Fibroblast of skin of right quadriceps (primary cell): ENCODE results near the gene RNF135.
A peak's percentile ranks its signal among the peaks of the same experiment; 100 is the strongest.
"Not testable (repeated sequence)": the region's sequence is repeated elsewhere in the genome, so short reads cannot be mapped to it uniquely, and the experiment has no call there.

Source experiments
- DNase-seq: peaks from one replicate; pipeline ENCODE4 v3.0.0-alpha.2; 2013

The RNF135 gene

GRCh38 chr17:31004160-31004559, 33.3 kb downstream of the RNF135 start:
- DNase-seq: no peak

- no peak for DNase-seq
Observed at GRCh38 chr17:31007695-31008373, 37.0 kb downstream of the RNF135 start.

DNA sequence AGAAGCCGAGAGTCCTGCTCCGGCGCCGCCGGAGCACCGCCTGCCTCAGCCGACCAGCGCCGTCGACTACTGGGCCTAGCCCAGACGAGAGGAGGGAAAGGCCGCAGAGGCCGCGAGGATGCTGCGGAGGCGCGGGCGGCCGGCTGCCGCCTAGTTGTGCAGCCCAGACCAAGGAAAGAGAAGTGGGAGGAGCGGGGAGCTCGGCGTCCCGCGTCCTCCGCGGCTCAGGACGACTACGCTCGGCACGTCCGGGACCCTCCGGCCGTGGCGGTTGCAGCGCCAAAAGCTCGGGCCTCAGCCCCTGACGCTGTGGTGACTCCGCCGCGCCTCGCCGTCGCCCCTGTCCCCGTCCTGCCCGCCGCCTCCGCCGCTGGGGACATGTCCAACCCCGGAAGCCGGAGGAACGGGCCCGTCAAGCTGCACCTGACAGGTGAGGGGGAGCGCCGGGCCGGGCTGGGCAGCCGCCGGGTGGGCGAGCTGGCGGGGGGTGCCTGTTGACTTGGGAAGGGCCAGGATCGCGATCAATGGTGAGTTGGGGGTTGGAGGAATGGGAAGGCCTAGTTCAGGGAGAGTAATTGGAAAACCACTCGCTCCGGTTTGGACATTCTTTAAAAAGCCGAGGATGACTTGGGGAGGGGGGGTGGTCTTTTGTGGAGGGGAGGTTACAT, 37.7 kb downstream of the RNF135 start:
- DNase-seq: peak; percentile 56

DNA sequence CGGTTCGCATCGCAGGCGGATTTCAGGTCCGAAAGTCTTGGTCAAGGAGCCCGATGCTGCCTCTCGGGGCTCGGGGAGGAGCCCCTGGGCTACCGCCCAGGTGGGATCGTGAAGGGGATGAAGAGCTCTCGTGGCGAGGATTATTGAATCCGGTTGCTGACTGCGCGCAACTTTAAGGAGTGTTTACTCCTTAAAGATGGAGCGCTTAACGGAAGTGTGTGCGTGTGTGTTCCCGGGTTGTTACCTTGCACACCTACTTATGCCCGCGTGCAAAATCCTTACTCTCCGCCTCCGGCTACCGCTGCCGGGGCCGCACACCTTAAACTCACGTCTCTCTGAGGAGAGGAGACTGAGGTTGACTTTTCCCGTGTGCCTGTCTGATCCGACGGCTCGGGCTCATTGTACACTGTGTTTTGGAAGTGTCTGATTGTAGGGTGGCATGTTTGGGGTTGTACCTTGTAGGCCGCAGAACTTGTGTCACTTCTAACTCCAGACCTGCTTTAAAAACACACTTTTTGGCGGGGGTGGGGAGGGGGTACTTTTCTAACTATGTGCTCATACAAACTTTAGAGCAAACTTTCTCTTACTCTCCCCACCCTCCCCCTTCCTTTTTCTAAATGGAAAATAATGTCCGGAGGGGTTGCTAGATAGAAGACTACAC, 38.3 kb downstream of the RNF135 start:
- peak; percentile 15 for DNase-seq

GRCh38 chr17:31010014-31010413, 39.2 kb downstream of the RNF135 start:
- not testable (repeated sequence) for DNase-seq

DNA sequence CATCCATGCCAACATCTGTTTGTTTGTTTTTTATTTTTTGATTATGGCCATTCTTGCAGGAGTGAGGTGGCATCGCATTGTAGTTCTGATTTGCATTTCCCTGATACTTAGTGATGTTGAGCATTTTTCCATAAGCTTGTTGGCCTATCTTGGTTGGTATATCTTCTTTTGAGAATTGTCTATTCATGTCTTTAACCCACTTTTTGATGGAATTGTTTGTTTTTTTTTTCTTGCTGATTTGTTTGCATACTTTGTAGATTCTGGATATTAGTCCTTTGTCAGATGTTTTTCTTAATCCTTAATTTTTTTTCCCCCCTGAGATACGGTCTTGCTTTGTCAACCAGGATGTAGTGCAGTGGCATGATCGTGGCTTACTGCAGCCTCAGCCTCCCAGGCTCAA, 43.0 kb downstream of the RNF135 start:
- DNase-seq: no peak

DNA sequence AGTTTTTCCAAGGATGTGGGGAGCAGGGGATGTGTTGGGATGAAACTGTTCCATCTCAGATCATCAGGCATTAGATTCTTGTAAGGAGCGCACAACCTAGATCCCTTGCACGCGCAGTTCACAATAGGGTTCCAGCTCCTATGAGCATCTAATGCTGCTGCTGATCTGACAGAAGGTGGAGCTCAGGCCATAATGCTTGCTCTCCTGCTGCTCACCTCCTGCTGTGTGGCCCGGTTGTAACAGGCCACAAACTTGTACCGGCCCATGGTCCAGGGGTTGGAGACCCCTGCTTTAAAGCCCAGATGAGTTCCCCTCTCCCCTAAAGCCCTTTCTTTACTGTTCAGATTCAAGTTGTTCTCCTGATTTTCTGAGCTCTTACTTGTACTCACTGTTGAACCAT, 44.8 kb downstream of the RNF135 start:
- DNase-seq: no peak

GRCh38 chr17:31019004-31019403, 48.2 kb downstream of the RNF135 start:
- no peak for DNase-seq

DNA sequence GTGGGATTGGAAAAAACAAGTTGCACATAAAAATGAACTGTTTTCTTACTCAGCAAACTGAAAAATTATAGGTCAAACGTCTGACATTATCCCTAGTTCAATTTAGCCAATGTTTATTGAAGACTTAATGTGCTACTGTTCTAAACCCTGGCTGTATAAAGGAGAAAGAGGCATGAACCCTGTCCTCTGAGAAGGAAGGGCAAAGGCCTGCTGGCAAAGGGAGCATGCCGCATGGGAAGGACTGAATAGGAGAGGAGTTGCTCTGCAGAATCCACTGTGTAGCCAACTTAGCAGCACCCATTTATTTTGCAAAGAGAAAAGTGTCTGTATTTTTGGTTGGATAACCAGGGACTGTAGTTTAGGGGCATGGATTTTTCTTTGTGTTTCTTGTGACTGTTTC, 52.3 kb downstream of the RNF135 start:
- DNase-seq: not testable (repeated sequence)

DNA sequence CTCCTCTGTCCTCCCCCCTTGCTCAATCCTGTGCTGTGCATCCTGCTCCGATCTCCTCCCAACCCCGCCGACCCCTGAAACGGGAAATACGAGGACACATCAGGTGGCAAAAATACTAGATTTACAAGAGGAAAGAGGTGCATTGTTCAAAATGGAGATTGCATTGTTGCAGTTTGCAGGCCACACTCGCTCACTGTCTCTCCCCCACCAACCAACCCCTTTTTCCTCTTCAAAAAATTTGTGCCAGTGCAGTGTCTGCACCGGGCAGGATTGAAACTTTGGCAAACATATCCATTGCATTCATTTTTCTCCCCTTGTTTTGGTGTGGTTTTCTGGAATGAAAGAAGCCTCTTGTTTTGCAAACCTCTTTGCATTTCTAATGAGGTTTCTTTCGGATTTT, 61.0 kb downstream of the RNF135 start:
- DNase-seq: no peak

GRCh38 chr17:31035611-31036010, 64.8 kb downstream of the RNF135 start:
- not testable (repeated sequence) for DNase-seq

DNA sequence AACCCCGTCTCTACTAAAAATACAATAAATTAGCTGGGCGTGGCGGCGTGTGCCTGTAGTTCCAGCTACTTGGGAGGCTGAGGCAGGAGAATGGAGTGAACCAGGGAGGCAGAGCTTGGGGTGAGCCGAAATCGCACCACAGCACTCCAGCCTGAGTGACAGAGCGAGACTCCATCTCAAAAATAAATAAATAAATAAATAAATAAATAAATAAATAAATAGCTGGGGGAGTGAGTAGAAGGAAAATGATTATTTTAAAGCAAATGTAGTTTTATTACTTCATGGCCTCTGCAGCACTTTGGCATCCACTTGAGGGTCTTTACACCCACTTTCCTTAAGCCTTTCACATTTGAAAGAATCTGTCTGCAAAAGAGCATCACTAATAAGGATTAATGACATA, 70.0 kb downstream of the RNF135 start:
- DNase-seq: not testable (repeated sequence)

GRCh38 chr17:31042378-31042777, 71.5 kb downstream of the RNF135 start:
- DNase-seq: not testable (repeated sequence)

- DNase-seq: not testable (repeated sequence)
Observed at GRCh38 chr17:31046856-31047425, 76.1 kb downstream of the RNF135 start.

DNA sequence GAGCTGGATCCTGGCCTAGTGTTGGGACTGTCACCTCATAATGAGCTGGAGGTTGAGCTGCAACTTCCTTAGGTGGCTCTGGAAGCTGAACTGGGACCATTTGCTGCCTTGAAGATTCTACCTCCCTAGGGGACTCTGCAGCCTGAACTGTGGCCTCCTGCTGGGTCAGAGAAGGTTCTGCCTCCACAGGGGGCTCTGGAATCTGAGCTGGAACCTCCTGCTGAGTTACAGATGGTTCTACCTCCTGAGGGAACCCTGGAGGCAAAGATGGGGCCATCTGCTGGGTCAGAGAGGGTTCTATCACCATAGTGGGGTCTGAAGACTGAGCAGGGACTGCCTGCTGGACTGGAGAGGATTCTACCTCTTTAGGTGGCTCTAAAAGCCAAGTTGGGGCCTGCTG, 77.3 kb downstream of the RNF135 start:
- no peak for DNase-seq

- DNase-seq: no peak
Observed at GRCh38 chr17:31048780-31049179, 77.9 kb downstream of the RNF135 start.
